Activated CD8-positive, alpha-beta memory T cell treated with anti-CD3 and anti-CD28 coated beads for 48 hours (primary cell): ENCODE results near the gene PRDM10.

ENCODE experiments used
- DNase-seq, 3 experiments: peaks; one replicate each; pipeline ENCODE4 v3.0.0-alpha.2; 2020; ENCODE audit warnings: low read depth in 2 of 3, low spot score in 2 of 3

Gene PRDM10

DNA sequence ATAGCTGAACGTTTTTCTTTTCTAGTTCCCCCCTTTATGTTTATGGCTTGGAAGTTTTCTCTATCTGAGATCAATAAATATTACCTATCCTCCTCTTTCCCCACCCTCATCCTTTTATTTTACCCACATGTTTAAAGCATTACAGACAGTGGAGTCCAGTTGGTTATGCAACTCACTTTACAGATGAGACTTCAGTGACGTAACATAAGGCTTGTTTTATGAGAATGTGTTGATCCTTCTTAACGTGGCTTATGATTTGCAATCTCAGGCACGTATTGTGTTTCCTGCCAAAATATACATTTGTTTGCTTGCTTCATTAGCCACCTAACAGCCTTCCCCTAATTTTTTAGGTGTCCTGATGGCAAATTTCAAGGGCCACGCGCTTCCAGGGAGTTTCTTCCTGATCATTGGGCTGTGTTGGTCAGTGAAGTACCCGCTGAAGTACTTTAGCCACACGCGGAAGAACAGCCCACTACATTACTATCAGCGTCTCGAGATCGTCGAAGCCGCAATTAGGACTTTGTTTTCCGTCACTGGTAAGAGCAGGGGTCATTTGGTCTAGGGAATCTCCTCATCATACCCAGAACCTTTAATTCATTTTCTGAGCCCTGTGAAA lies 150.4 kb downstream of the PRDM10 start:
- no peak for DNase-seq
